Mucosa of descending colon (tissue), 3 donors: ENCODE data around the gene KCNE2. TPM values are rescaled to one million over a fixed set of nuclear protein-coding genes. Genes with fewer than 3 reads are reported as not detected.

ENCODE experiments used
- ATAC-seq: fragments of 200-7000 bp; cut with Tn5 transposase; one replicate; pipeline ENCODE4 v1.9.1; 2020; ENCODE audit warnings: mild to moderate bottlenecking, moderate library complexity
- DNase-seq, 3 donors: peaks; one replicate each; pipeline ENCODE4 v3.0.0-alpha.2; 2020
- H3K36me3 ChIP-seq: fragments of 200-600 bp; one replicate; pipeline ENCODE4 v1.8.0; 2021; ENCODE audit warnings: low read depth, mild to moderate bottlenecking
- H3K4me1 ChIP-seq: fragments of 200-600 bp; one replicate; pipeline ENCODE4 v1.8.0; 2021; ENCODE audit warnings: low read depth, mild to moderate bottlenecking
- H3K4me3 ChIP-seq: fragments of 200-600 bp; one replicate; pipeline ENCODE4 v1.8.0; 2021; ENCODE audit warnings: mild to moderate bottlenecking
- H3K9me3 ChIP-seq: fragments of 200-600 bp; one replicate; pipeline ENCODE4 v1.8.0; 2021; ENCODE audit warnings: mild to moderate bottlenecking
- intact Hi-C, 2 donors: fragments of 100-400 bp; cut with DNase I in 1 of 2; cut with micrococcal nuclease in 1 of 2; formaldehyde crosslinking; loops; one replicate each; pipeline versions ENCODE4 v1.11.0 to v1.11.1; 2022; cut with DNase I, micrococcal nuclease
- long read RNA-seq, 2 donors: library from polyadenylated mRNA; unstranded; transcript quantifications; one replicate each; pipeline ENCODE4 v2.0.0, GENCODE V29; 2019 to 2021
- total RNA-seq, 3 donors: library from RNA; stranded (reverse); fragmentation: NEBNext Ultra II Directional in 2 of 3; extraction: Animal tissue kit (Norgen Biotek cat#: 25700) in 2 of 3; gene quantifications; one replicate each; pipeline versions ENCODE4 v1.2.1 to v1.2.4, GENCODE V29; 2021 to 2023
- TF ChIP-seq, protein P1 (sequence below): fragments of 200-600 bp; IDR thresholded peaks from one replicate; pipeline ENCODE4 v1.8.0; 2022; ENCODE audit warnings: antibody characterized with exemption, mild to moderate bottlenecking
- donor health status: DM: no; HTN: no; CAD: no; lungs with moderate emphysema.
- donor health status: DM: no; HTN: no; CAD: no.
- donor health status: DM: no; HTN: yes; CAD: no.

The KCNE2 gene
- total RNA-seq = 1 to 10 TPM in 1 of 3 donors, under 1 TPM in 2; 0.38 to 1.0 (median 0.84) TPM
- long read RNA-seq, donor 1, partial matches to known transcripts = 0 of 1 reads
- long read RNA-seq, donor 1, other reads (novel, unspliced or antisense) = 0 of 1 reads
- long read RNA-seq, donor 2 = 0 reads

GRCh38 chr21:34363733-34364132, at the start of gene KCNE2:
KCNE2 (plus strand) TSS chr21:34364006; CDS start chr21:34370479, 6,473 bp downstream.
- TF ChIP-seq, protein P1, sequence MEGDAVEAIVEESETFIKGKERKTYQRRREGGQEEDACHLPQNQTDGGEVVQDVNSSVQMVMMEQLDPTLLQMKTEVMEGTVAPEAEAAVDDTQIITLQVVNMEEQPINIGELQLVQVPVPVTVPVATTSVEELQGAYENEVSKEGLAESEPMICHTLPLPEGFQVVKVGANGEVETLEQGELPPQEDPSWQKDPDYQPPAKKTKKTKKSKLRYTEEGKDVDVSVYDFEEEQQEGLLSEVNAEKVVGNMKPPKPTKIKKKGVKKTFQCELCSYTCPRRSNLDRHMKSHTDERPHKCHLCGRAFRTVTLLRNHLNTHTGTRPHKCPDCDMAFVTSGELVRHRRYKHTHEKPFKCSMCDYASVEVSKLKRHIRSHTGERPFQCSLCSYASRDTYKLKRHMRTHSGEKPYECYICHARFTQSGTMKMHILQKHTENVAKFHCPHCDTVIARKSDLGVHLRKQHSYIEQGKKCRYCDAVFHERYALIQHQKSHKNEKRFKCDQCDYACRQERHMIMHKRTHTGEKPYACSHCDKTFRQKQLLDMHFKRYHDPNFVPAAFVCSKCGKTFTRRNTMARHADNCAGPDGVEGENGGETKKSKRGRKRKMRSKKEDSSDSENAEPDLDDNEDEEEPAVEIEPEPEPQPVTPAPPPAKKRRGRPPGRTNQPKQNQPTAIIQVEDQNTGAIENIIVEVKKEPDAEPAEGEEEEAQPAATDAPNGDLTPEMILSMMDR = no peak
- H3K9me3 ChIP-seq = no peaks in the 10 kb centered on the region
- DNase-seq = peak in 2 of 3 donors; percentile 24 to 46
- no peaks in the 10 kb centered on the region for H3K36me3 ChIP-seq
- H3K4me3 ChIP-seq = no peak within 1 kb of the TSS
- no peaks in the 10 kb centered on the region for H3K4me1 ChIP-seq
- intact Hi-C loops = no loop called here
- peak; percentile 72 for ATAC-seq

GRCh38 chr21:34319585-34319984, 44.2 kb upstream of the KCNE2 start:
- H3K9me3 ChIP-seq = no peaks in the 10 kb centered on the region
- H3K4me3 ChIP-seq = no peak overlapping the region
- DNase-seq = no peak
- TF ChIP-seq, protein P1 = no peak
- intact Hi-C loops = no loop called here
- no peaks in the 10 kb centered on the region for H3K4me1 ChIP-seq
- ATAC-seq = no peak
- no peaks in the 10 kb centered on the region for H3K36me3 ChIP-seq

DNA sequence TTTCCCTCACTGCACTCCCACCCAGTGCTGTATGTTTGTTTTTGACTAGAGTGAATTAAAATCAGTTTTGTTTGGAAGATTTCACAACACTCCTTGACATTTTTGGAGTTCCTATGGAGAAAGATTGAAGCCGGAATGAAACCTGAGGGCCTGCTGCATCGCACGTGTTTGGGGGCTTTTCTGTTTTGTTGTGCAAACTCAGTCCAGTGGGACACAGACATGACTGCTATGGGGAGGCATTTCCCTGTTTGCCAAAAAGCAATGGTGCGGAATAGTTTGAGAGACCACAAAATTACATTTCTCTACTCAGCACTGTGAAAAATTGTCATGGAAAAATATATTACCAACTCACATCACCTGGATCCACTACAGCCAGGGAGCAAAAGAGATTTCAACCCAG, 43.8 kb upstream of the KCNE2 start:
- DNase-seq = no peak

DNA sequence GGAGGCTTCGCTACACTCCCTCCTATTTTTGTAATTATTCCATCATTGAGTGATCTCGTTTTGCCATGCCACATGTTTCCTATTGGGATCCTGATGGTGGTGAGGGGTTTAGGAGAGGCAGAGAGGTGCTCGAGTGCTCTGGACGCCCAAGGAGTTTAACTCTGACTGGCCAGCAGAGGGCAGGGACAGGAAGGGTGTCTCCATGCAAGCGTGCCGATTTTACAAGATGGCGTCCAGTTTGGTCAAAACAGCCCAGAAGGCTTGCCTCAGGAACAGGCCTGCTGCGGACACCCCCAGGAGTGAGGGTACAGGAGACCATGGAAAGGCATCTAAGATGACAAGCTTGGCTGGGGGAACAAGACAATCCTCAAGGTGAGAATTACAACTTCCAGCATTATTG, 33.8 kb upstream of the KCNE2 start:
- no peak for DNase-seq
- H3K4me3 ChIP-seq = no peak overlapping the region
- ATAC-seq = no peak
- intact Hi-C loops = loop anchor here in 1 of 2 donors (10.0 kb wide), 1 partner anchor 55 kb away; no protein-coding TSS in a partner anchor
- H3K9me3 ChIP-seq = no peaks in the 10 kb centered on the region
- H3K4me1 ChIP-seq = no peaks in the 10 kb centered on the region
- H3K36me3 ChIP-seq = no peaks in the 10 kb centered on the region
- TF ChIP-seq, protein P1 = no peak

More for the DNA sequence above, 43.8 kb upstream of the KCNE2 start:
- no peaks in the 10 kb centered on the region for H3K4me1 ChIP-seq
- ATAC-seq = no peak
- H3K9me3 ChIP-seq = no peaks in the 10 kb centered on the region
- H3K36me3 ChIP-seq = no peaks in the 10 kb centered on the region
- intact Hi-C loops = no loop called here
- TF ChIP-seq, protein P1 = no peak
- H3K4me3 ChIP-seq = no peak overlapping the region

DNA sequence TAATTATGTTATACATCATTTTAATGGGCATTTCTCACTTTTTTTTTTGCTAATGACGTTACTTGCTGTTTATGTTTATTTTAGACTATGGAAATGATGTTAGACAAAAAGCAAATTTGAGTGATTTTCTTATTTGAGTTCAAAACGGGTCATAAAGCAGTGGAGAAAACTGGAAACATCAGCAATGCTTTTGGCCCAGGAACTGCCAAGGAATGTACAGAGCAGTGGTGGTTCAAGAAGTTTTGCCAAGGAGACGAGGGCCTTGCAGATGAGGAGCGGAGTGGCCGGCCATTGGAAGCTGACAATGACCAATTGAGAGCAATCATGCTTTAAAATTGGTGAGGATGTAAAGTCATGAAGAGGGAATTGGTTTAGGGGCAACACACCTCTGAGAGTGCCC, 32.1 kb upstream of the KCNE2 start:
- Histone ChIP-seq H3K4me3 (no peak overlapping the region), H3K4me1 (no peaks in the 10 kb centered on the region), H3K9me3 (no peaks in the 10 kb centered on the region), H3K36me3 (no peaks in the 10 kb centered on the region)
- intact Hi-C loops = loop anchor here in 1 of 2 donors (10.0 kb wide), 1 partner anchor 57 kb away; no protein-coding TSS in a partner anchor
- DNase-seq (no peak), ATAC-seq (no peak)
- TF ChIP-seq, protein P1 = no peak
